Choroid plexus epithelial cell (primary cell): ENCODE results near the gene STRADA.

Experiments used
- DNase-seq: peaks from one replicate; pipeline ENCODE4 v3.0.0-alpha.2; 2010; ENCODE audit warnings: low read depth
- H3K4me3 ChIP-seq: 2 replicates; pipeline ENCODE4 v1.5.1; 2011; ENCODE audit warnings: low read depth, mild to moderate bottlenecking, control low read depth, low read length, moderate library complexity
- CTCF ChIP-seq: conservative IDR thresholded peaks from 2 replicates; pipeline ENCODE4 v1.5.1; 2011; ENCODE audit warnings: low read depth, mild to moderate bottlenecking, control low read depth, inconsistent platforms, low read length, moderate library complexity

Gene STRADA

GRCh38 chr17:63698381-63698885 is 43.2 kb downstream of the STRADA start:
- DNase-seq: no peak
- no peak for TF ChIP-seq CTCF
- H3K4me3 ChIP-seq: peak overlapping the region; percentile 61

GRCh38 chr17:63697341-63698286 is 44.0 kb downstream of the STRADA start:
- peak; percentile 47 for DNase-seq
- no peak overlapping the region for H3K4me3 ChIP-seq
- TF ChIP-seq CTCF: peak; percentile 66

- TF ChIP-seq CTCF: peak; percentile 56
- H3K4me3 ChIP-seq: no peak overlapping the region
- DNase-seq: peak; percentile 49
These were observed 45.1 kb downstream of the STRADA start for GRCh38 chr17:63696381-63696961.

GRCh38 chr17:63695889-63696288 is 45.7 kb downstream of the STRADA start:
- TF ChIP-seq CTCF: no peak
- no peak overlapping the region for H3K4me3 ChIP-seq

GRCh38 chr17:63694950-63695773 is 46.4 kb downstream of the STRADA start:
- no peak for TF ChIP-seq CTCF
- H3K4me3 ChIP-seq: no peak overlapping the region
- no peak for DNase-seq

More at GRCh38 chr17:63695889-63696288, 45.7 kb downstream of the STRADA start:
- no peak for DNase-seq

- DNase-seq: no peak
- no peak for TF ChIP-seq CTCF
- no peak overlapping the region for H3K4me3 ChIP-seq
These were observed 47.2 kb downstream of the STRADA start for GRCh38 chr17:63694229-63694949.
